LNCaP clone FGC (cell line): ENCODE results near the gene LRRTM4.

Source experiments
- DNase-seq: peaks from one replicate; pipeline ENCODE4 v3.0.0-alpha.2; 2011; ENCODE audit warnings: low read depth
- H3K4me3 ChIP-seq: 2 replicates; pipeline ENCODE4 v1.5.1; 2011; ENCODE audit warnings: mild to moderate bottlenecking, low read depth, low read length, control low read depth
- CTCF ChIP-seq: IDR thresholded peaks from 2 replicates; pipeline ENCODE4 v1.5.1; 2012; ENCODE audit warnings: mild to moderate bottlenecking; ENCODE audit not compliant: control insufficient read depth, insufficient read depth; ENCODE audit errors: extremely low read depth

LRRTM4 gene

GRCh38 chr2:76851000-76851399 lies 671.2 kb downstream of the LRRTM4 start:
- peak; percentile 96 for DNase-seq
- H3K4me3 ChIP-seq: no peak overlapping the region
- no peak for TF ChIP-seq CTCF

DNA sequence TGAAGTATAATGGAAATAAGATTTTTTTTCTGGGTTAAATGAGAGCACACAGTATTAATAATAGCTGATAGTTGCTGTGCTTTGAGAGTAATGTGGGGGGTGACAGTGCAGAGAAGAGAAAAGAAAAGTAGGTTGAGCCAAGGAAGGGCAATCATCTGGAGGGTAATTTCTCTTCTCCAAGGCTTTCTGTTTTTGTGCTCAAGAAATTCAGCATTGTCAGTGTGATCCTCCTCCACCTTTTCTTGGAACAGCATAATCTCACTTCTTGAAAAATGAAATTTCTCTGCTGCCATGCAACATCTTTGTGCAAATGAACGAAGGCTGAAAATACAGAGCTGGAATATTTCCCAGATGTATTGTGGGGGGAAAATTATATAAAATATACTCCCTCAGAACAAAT lies 673.1 kb downstream of the LRRTM4 start:
- DNase-seq: no peak
- TF ChIP-seq CTCF: no peak

GRCh38 chr2:76839826-76840225 lies 682.4 kb downstream of the LRRTM4 start:
- TF ChIP-seq CTCF: no peak

More for the DNA sequence above, 673.1 kb downstream of the LRRTM4 start:
- H3K4me3 ChIP-seq: no peak overlapping the region

GRCh38 chr2:76829374-76830234 lies 692.6 kb downstream of the LRRTM4 start:
- no peak for DNase-seq
- no peak overlapping the region for H3K4me3 ChIP-seq
- no peak for TF ChIP-seq CTCF

More at GRCh38 chr2:76839826-76840225, 682.4 kb downstream of the LRRTM4 start:
- no peak for DNase-seq
- no peak overlapping the region for H3K4me3 ChIP-seq

- no peak for DNase-seq
- no peak overlapping the region for H3K4me3 ChIP-seq
- no peak for TF ChIP-seq CTCF
Measured at GRCh38 chr2:76826691-76827090, 695.5 kb downstream of the LRRTM4 start.

DNA sequence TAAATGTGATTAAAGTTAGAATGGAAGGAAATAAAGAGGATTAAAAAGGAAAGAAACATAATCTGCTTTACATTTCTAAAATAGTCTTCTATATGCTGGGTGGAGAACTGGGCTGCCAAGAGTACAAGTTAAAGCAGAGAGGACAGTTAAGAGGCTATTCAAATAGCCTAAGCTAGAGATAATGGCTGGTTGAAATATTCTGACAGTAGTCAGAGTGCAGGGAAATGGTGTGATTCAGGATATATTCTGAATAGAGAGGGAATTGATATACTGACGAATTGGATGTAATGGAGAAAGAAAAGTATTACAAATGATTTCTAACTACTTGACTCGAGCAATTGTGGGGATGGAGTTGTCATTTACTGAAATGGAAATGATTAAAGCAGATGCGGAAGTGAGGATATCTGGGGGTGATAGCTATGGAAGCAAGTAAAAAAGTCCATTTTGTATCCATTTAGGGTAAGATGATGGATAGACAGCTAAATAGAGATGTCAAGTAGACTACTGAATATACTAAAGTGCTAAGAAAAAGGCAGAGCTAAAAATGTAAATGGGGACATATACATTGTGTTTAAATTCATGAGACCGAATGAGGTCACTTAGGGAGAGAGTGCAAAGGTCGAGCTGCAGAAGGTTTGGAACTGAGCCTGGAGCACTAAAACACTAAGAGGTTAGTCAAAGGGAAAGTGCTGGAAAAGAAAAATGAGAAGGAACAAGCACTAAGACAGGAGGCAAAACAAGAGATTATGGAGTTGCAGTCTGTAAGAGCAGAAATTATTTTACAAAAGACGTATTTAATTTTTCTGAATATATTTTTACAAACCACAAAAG lies 696.8 kb downstream of the LRRTM4 start:
- no peak for TF ChIP-seq CTCF
- H3K4me3 ChIP-seq: no peak overlapping the region
- no peak for DNase-seq
